HUES48 (cell line): Measurements from ENCODE around the gene F2RL3.

Experiments
- H3K27ac ChIP-seq: one replicate; pipeline ENCODE4 v1.7.0; 2013; ENCODE audit warnings: low read depth, low read length, inconsistent platforms
- H3K27me3 ChIP-seq: 2 replicates; pipeline ENCODE4 v1.6.1; 2013; ENCODE audit warnings: mild to moderate bottlenecking, low read length; ENCODE audit not compliant: control insufficient read depth, insufficient read depth
- H3K36me3 ChIP-seq: 2 replicates; pipeline ENCODE4 v1.6.1; 2013; ENCODE audit warnings: low read length; ENCODE audit not compliant: control insufficient read depth, insufficient read depth
- H3K4me1 ChIP-seq: 2 replicates; pipeline ENCODE4 v1.6.1; 2013; ENCODE audit warnings: mild to moderate bottlenecking, low read length; ENCODE audit not compliant: control insufficient read depth, insufficient read depth
- H3K4me3 ChIP-seq: 2 replicates; pipeline ENCODE4 v1.5.1; 2013; ENCODE audit warnings: mild to moderate bottlenecking, low read depth, low read length
- H3K9ac ChIP-seq: 2 replicates; pipeline ENCODE4 v1.6.1; 2013; ENCODE audit warnings: mild to moderate bottlenecking, low read depth, low read length, moderate library complexity
- H3K9me3 ChIP-seq: 2 replicates; pipeline ENCODE4 v1.6.1; 2013; ENCODE audit warnings: low read length; ENCODE audit not compliant: control insufficient read depth, insufficient read depth

Gene F2RL3

GRCh38 chr19:16889366-16889882 is 625 bp downstream of the F2RL3 start:
- no peaks in the 10 kb centered on the region for H3K36me3 ChIP-seq
- no peak overlapping the region for H3K27ac ChIP-seq
- H3K9ac ChIP-seq, result no peak overlapping the region
- no peaks in the 10 kb centered on the region for H3K9me3 ChIP-seq
- H3K4me3 ChIP-seq, result no peak overlapping the region
- no peaks in the 10 kb centered on the region for H3K4me1 ChIP-seq
- no peaks in the 10 kb centered on the region for H3K27me3 ChIP-seq

DNA sequence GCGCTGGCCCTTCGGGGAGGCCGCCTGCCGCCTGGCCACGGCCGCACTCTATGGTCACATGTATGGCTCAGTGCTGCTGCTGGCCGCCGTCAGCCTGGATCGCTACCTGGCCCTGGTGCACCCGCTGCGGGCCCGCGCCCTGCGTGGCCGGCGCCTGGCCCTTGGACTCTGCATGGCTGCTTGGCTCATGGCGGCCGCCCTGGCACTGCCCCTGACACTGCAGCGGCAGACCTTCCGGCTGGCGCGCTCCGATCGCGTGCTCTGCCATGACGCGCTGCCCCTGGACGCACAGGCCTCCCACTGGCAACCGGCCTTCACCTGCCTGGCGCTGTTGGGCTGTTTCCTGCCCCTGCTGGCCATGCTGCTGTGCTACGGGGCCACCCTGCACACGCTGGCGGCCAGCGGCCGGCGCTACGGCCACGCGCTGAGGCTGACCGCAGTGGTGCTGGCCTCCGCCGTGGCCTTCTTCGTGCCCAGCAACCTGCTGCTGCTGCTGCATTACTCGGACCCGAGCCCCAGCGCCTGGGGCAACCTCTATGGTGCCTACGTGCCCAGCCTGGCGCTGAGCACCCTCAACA is 1.2 kb downstream of the F2RL3 start:
- no peak overlapping the region for H3K27ac ChIP-seq
- no peaks in the 10 kb centered on the region for H3K36me3 ChIP-seq
- H3K4me3 ChIP-seq, result no peak overlapping the region
- no peaks in the 10 kb centered on the region for H3K4me1 ChIP-seq
- H3K27me3 ChIP-seq, result no peaks in the 10 kb centered on the region
- H3K9me3 ChIP-seq, result no peaks in the 10 kb centered on the region
- no peak overlapping the region for H3K9ac ChIP-seq

GRCh38 chr19:16890461-16891184 is 1.8 kb downstream of the F2RL3 start:
- Histone ChIP-seq H3K4me1 (no peaks in the 10 kb centered on the region), H3K27me3 (no peaks in the 10 kb centered on the region), H3K4me3 (no peak overlapping the region), H3K9ac (no peak overlapping the region), H3K9me3 (no peaks in the 10 kb centered on the region), H3K27ac (no peak overlapping the region), H3K36me3 (no peaks in the 10 kb centered on the region)

DNA sequence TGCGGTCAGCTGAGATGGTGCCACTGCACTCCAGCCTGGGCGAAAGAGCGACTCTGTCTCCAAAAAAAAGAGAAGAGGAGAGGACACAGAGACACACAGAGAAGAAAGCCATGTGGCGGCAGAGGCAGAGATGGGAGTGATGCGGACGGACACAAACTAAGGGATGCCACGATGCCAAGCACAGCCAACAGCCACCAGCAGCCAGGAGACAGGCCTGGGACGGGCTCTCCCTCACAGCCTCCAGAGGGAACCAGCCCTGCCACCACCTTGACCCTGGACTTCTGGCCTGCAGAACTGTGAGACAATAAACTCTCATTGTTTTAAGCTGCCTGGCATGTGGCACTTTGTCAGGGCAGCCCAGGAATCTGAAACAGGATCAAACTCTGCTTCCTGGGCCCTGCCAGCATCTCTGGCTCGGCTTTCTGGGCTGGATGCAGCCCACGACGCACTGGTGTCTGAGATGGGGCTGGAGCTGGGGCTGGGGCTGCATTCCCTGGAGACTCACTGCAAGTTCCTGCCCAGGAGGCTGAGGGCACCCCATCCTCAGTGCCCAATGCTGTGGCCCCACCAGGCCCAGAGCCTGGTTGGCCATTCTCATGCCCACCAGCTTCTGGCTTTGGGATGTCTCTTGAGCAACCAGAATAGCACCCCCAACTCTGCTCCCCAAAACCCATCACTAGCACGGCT is 3.0 kb downstream of the F2RL3 start:
- Histone ChIP-seq H3K27me3 (no peaks in the 10 kb centered on the region), H3K36me3 (no peaks in the 10 kb centered on the region), H3K4me3 (no peak overlapping the region), H3K27ac (no peak overlapping the region), H3K9me3 (no peaks in the 10 kb centered on the region), H3K4me1 (no peaks in the 10 kb centered on the region), H3K9ac (no peak overlapping the region)

DNA sequence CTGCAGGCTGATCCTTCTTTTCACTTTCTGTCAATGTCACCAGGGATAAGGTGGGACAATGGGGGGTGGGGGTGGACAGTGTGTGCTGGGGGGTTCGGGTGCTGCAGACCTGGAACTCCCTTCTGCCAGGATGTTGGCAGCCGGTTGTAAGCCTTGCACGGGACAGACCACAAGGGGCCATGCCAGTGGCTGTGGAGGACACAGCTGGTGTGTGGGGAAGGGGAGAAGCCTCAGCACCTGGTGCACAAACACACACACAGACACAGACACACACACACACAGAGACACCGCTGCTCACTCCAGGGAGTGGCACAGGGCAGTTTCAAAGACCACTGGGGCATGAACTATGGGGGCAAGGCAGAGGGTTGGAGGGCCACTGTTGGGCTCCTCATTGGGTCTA is 3.6 kb downstream of the F2RL3 start:
- Histone ChIP-seq H3K9ac (no peak overlapping the region), H3K27ac (no peak overlapping the region), H3K36me3 (no peaks in the 10 kb centered on the region), H3K27me3 (no peaks in the 10 kb centered on the region; the same call in 1 of the 2 replicates), H3K4me1 (no peaks in the 10 kb centered on the region), H3K4me3 (no peak overlapping the region), H3K9me3 (no peaks in the 10 kb centered on the region)

GRCh38 chr19:16892868-16893685 is 4.3 kb downstream of the F2RL3 start:
- H3K27me3 ChIP-seq, result peaks cover 6% of the 10 kb centered on the region
- no peaks in the 10 kb centered on the region for H3K4me1 ChIP-seq
- no peak overlapping the region for H3K4me3 ChIP-seq
- H3K9me3 ChIP-seq, result no peaks in the 10 kb centered on the region
- no peak overlapping the region for H3K27ac ChIP-seq
- H3K36me3 ChIP-seq, result no peaks in the 10 kb centered on the region
- no peak overlapping the region for H3K9ac ChIP-seq

GRCh38 chr19:16893686-16893989 is 4.8 kb downstream of the F2RL3 start:
- H3K27ac ChIP-seq, result no peak overlapping the region
- H3K36me3 ChIP-seq, result no peaks in the 10 kb centered on the region
- H3K4me1 ChIP-seq, result no peaks in the 10 kb centered on the region
- H3K9me3 ChIP-seq, result no peaks in the 10 kb centered on the region
- H3K9ac ChIP-seq, result no peak overlapping the region
- no peak overlapping the region for H3K4me3 ChIP-seq
- peaks cover 12% of the 10 kb centered on the region for H3K27me3 ChIP-seq

GRCh38 chr19:16894080-16894479 is 5.3 kb downstream of the F2RL3 start:
- Histone ChIP-seq H3K4me3 (no peak overlapping the region), H3K27me3 (peaks cover 15% of the 10 kb centered on the region), H3K4me1 (no peaks in the 10 kb centered on the region), H3K9ac (no peak overlapping the region), H3K27ac (no peak overlapping the region), H3K9me3 (no peaks in the 10 kb centered on the region), H3K36me3 (no peaks in the 10 kb centered on the region)

GRCh38 chr19:16895467-16896145 is 6.8 kb downstream of the F2RL3 start:
- Histone ChIP-seq H3K36me3 (no peaks in the 10 kb centered on the region), H3K27me3 (peaks cover 19% of the 10 kb centered on the region), H3K27ac (no peak overlapping the region), H3K4me3 (peak overlapping the region; percentile 74), H3K9me3 (no peaks in the 10 kb centered on the region), H3K4me1 (no peaks in the 10 kb centered on the region), H3K9ac (no peak overlapping the region)

DNA sequence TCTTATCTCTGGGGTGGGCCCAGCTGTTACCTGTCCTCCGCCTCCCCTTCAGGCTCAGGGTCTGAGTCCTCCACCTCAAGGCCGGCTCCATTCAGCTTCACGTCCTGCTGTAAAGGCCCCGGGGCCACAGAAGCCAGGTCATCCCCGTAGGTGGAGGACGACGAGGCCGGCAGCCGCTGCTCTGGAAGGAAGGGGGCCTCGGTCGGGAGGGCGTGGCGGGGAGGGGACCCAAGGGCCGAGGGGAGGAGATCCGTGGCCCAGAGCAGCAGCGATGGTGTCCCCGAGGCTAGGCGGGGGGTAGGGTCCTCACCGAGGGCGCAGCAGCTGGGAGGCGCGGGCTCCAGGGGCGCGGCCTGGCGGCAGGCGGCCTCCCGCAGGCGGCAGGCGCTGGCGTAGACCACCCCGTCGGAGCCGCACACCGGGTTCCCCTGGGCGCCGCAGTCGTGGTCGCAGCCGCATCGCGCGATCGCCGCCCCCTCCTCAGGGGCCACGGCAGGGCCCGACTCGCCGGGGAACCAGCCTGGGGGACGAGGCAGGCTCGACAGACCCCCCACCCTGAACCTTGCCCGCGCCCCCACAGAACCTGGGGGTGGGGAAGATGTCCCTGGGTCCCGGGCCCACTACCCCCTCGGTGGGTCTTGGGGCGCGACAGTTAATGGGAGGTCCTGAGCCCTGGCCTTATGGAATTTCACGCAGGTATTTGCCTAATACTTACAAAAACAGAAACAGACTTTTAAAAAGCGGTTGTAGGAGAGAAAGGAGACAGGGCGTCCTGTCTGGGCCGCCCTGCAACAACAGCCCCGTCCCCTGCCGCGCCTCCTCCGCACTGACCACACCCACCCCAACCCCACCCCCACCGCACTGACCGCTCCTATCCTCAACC is 7.6 kb downstream of the F2RL3 start:
- no peak overlapping the region for H3K9ac ChIP-seq

More for the DNA sequence above, 7.6 kb downstream of the F2RL3 start:
- Histone ChIP-seq H3K4me1 (no peaks in the 10 kb centered on the region), H3K9me3 (no peaks in the 10 kb centered on the region), H3K4me3 (peak overlapping the region; percentile 74), H3K36me3 (no peaks in the 10 kb centered on the region), H3K27me3 (peaks cover 19% of the 10 kb centered on the region), H3K27ac (peak overlapping the region; percentile 28)
